ENCODE results near the gene MACROD2.

MACROD2 gene

DNA sequence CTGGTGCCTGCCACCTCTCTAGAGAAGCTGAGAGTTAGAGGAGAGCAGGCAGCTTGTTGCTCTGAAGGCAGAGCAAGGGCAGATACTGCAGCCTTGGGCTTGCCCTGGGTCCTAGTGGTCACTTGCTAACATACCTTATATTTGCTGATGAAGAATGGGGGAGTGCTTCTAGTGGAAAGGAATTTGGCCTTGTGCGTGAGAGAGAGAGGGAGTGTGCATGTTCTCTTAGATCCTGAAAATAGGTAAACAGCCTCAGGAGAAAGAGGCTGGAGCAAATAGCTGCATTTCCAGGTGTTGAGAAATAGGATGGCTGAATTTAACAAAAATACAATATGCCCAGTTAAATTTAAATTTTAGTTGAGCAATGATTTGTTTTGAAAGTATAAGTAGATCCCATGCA is 1066.6 kb downstream of the MACROD2 start:
- Histone ChIP-seq H3K36me3 (no peaks in the 10 kb centered on the region), H3K27ac (no peak overlapping the region), H3K27me3 (no peaks in the 10 kb centered on the region), H3K9me3 (no peaks in the 10 kb centered on the region), H3K4me1 (ENCODE audit: control insufficient read depth in 1 of 2, insufficient read depth in 1 of 2, low read depth in 1 of 2, low read length in 1 of 2) (no peaks in the 10 kb centered on the region), H3K4me3 (ENCODE audit: low read depth in 1 of 2, low read length in 1 of 2) (no peak overlapping the region)
- TF ChIP-seq, protein P1, sequence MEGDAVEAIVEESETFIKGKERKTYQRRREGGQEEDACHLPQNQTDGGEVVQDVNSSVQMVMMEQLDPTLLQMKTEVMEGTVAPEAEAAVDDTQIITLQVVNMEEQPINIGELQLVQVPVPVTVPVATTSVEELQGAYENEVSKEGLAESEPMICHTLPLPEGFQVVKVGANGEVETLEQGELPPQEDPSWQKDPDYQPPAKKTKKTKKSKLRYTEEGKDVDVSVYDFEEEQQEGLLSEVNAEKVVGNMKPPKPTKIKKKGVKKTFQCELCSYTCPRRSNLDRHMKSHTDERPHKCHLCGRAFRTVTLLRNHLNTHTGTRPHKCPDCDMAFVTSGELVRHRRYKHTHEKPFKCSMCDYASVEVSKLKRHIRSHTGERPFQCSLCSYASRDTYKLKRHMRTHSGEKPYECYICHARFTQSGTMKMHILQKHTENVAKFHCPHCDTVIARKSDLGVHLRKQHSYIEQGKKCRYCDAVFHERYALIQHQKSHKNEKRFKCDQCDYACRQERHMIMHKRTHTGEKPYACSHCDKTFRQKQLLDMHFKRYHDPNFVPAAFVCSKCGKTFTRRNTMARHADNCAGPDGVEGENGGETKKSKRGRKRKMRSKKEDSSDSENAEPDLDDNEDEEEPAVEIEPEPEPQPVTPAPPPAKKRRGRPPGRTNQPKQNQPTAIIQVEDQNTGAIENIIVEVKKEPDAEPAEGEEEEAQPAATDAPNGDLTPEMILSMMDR (IDR thresholded peaks at IDR 0.05), result no peak

- H3K4me3 ChIP-seq (ENCODE audit: low read depth in 1 of 2, low read length in 1 of 2), result no peak overlapping the region
- H3K36me3 ChIP-seq, result no peaks in the 10 kb centered on the region
- no peaks in the 10 kb centered on the region for H3K27me3 ChIP-seq
- no peaks in the 10 kb centered on the region for H3K9me3 ChIP-seq
- H3K4me1 ChIP-seq (ENCODE audit: control insufficient read depth in 1 of 2, insufficient read depth in 1 of 2, low read depth in 1 of 2, low read length in 1 of 2), result no peaks in the 10 kb centered on the region
- H3K27ac ChIP-seq, result no peak overlapping the region
- TF ChIP-seq, protein P1 (IDR thresholded peaks at IDR 0.05), result no peak
Measured at GRCh38 chr20:15063081-15063480, 1067.8 kb downstream of the MACROD2 start.

GRCh38 chr20:15064741-15065140 is 1069.4 kb downstream of the MACROD2 start:
- H3K36me3 ChIP-seq, result no peaks in the 10 kb centered on the region
- TF ChIP-seq, protein P1 (IDR thresholded peaks at IDR 0.05), result no peak
- H3K27me3 ChIP-seq, result no peaks in the 10 kb centered on the region
- H3K9me3 ChIP-seq, result no peaks in the 10 kb centered on the region
- H3K4me1 ChIP-seq (ENCODE audit: control insufficient read depth in 1 of 2, insufficient read depth in 1 of 2, low read depth in 1 of 2, low read length in 1 of 2), result no peaks in the 10 kb centered on the region
- H3K27ac ChIP-seq, result no peak overlapping the region
- no peak overlapping the region for H3K4me3 ChIP-seq (ENCODE audit: low read depth in 1 of 2, low read length in 1 of 2)

DNA sequence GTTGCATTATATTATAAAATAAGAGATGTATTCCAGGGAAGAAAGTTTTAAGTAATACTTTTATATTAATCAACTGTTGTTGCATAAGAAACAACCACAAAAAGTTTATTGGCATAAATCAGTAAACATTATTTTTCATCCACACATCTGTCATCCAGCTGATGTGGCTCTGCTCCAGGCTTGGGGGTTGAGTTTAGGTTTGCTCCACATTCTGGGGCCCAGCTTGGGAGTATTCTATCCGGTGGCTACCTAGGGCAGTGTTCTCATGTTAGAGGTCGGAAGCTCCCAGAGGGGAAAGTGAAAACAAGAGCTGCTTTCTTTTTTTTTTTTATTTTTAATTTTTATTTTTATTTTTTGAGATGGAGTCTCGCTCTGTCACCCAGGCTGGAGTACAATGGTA is 1070.5 kb downstream of the MACROD2 start:
- Histone ChIP-seq H3K27ac (no peak overlapping the region), H3K36me3 (no peaks in the 10 kb centered on the region), H3K9me3 (no peaks in the 10 kb centered on the region), H3K4me3 (ENCODE audit: low read depth in 1 of 2, low read length in 1 of 2) (no peak overlapping the region), H3K27me3 (no peaks in the 10 kb centered on the region), H3K4me1 (ENCODE audit: control insufficient read depth in 1 of 2, insufficient read depth in 1 of 2, low read depth in 1 of 2, low read length in 1 of 2) (no peaks in the 10 kb centered on the region)
- TF ChIP-seq, protein P1 (IDR thresholded peaks at IDR 0.05), result no peak

- TF ChIP-seq, protein P1 (IDR thresholded peaks at IDR 0.05), result no peak
- Histone ChIP-seq H3K27me3 (no peaks in the 10 kb centered on the region), H3K4me3 (ENCODE audit: low read depth in 1 of 2, low read length in 1 of 2) (no peak overlapping the region), H3K27ac (no peak overlapping the region), H3K36me3 (no peaks in the 10 kb centered on the region), H3K4me1 (ENCODE audit: control insufficient read depth in 1 of 2, insufficient read depth in 1 of 2, low read depth in 1 of 2, low read length in 1 of 2) (no peaks in the 10 kb centered on the region), H3K9me3 (no peaks in the 10 kb centered on the region)
Measured at GRCh38 chr20:15068486-15068885, 1073.2 kb downstream of the MACROD2 start.

DNA sequence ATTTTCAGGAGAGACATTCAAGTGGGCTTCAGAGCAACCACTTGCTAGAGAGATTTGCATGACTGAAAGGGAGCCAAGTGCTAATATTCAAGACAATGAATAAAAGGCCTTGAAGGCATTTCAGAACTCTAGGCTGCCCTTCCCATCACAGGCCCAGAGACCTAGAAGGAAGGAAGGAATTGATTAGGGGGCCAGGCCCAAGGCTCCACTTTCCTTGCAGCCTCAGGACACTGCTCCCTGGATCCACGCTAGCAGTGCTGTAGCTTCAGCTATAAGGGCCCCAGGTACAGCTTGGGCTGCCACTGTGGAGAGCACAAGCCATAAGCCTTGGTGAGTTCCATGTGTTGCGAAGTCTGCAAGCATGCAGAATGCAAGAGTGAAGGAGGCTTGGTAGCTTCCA is 1074.0 kb downstream of the MACROD2 start:
- TF ChIP-seq, protein P1 (IDR thresholded peaks at IDR 0.05), result no peak
- Histone ChIP-seq H3K9me3 (no peaks in the 10 kb centered on the region), H3K27ac (no peak overlapping the region), H3K27me3 (no peaks in the 10 kb centered on the region), H3K4me3 (ENCODE audit: low read depth in 1 of 2, low read length in 1 of 2) (no peak overlapping the region), H3K36me3 (no peaks in the 10 kb centered on the region), H3K4me1 (ENCODE audit: control insufficient read depth in 1 of 2, insufficient read depth in 1 of 2, low read depth in 1 of 2, low read length in 1 of 2) (no peaks in the 10 kb centered on the region)
